ENCODE measurements around the gene PPFIA3.
A peak's percentile ranks its signal among the peaks of the same experiment; 100 is the strongest.
"Not testable (repeated sequence)": the region's sequence is repeated elsewhere in the genome, so short reads cannot be mapped to it uniquely, and the experiment has no call there.

Gene PPFIA3

GRCh38 chr19:49103331-49104085 lies 15.8 kb upstream of the PPFIA3 start:
- no peak for DNase-seq (ENCODE audit: low spot score)

- DNase-seq (ENCODE audit: low spot score), result no peak
Observed at GRCh38 chr19:49104229-49104864, 15.0 kb upstream of the PPFIA3 start.

GRCh38 chr19:49106648-49107135 lies 12.7 kb upstream of the PPFIA3 start:
- DNase-seq (ENCODE audit: low spot score), result peak; percentile 42

GRCh38 chr19:49107625-49108459 lies 11.5 kb upstream of the PPFIA3 start:
- DNase-seq (ENCODE audit: low spot score), result no peak

- DNase-seq (ENCODE audit: low spot score), result no peak
Observed at GRCh38 chr19:49109051-49109450, 10.3 kb upstream of the PPFIA3 start.

- DNase-seq (ENCODE audit: low spot score), result no peak
Observed at GRCh38 chr19:49109569-49110233, 9.6 kb upstream of the PPFIA3 start.

GRCh38 chr19:49110567-49110966 lies 8.8 kb upstream of the PPFIA3 start:
- DNase-seq (ENCODE audit: low spot score), result peak; percentile 56

GRCh38 chr19:49111218-49111998 lies 7.9 kb upstream of the PPFIA3 start:
- no peak for DNase-seq (ENCODE audit: low spot score)

- peak; percentile 83 for DNase-seq (ENCODE audit: low spot score)
Observed at GRCh38 chr19:49113762-49114629, 5.3 kb upstream of the PPFIA3 start, which contains the start of gene LIN7B. Gene LIN7B (plus strand): TSS chr19:49114370. CDS start chr19:49114405, 35 bp downstream.

GRCh38 chr19:49114630-49115363 lies 4.5 kb upstream of the PPFIA3 start:
- no peak for DNase-seq (ENCODE audit: low spot score)

- DNase-seq (ENCODE audit: low spot score), result no peak
Observed at GRCh38 chr19:49116544-49116943, 2.8 kb upstream of the PPFIA3 start.

GRCh38 chr19:49117677-49118564 lies 1.4 kb upstream of the PPFIA3 start:
- no peak for DNase-seq (ENCODE audit: low spot score)

GRCh38 chr19:49118565-49119410 lies 556 bp upstream of the PPFIA3 start, which contains the start of gene C19orf73:
Gene C19orf73 (minus strand): TSS chr19:49119143. CDS start chr19:49119022, 121 bp downstream.
- DNase-seq (ENCODE audit: low spot score), result peak; percentile 92

- no peak for DNase-seq (ENCODE audit: low spot score)
Observed at GRCh38 chr19:49120325-49120683, 960 bp downstream of the PPFIA3 start.

- no peak for DNase-seq (ENCODE audit: low spot score)
Observed at GRCh38 chr19:49120868-49121267, 1.5 kb downstream of the PPFIA3 start.

GRCh38 chr19:49121841-49122240 lies 2.5 kb downstream of the PPFIA3 start:
- not testable (repeated sequence) for DNase-seq (ENCODE audit: low spot score)

- not testable (repeated sequence) for DNase-seq (ENCODE audit: low spot score)
Observed at GRCh38 chr19:49123285-49123684, 3.9 kb downstream of the PPFIA3 start.

Data from kidney capillary endothelial cell (primary cell).